Esophagus (tissue), 2 donors: ENCODE data around the gene TUBGCP3. TPM values are rescaled to one million over a fixed set of nuclear protein-coding genes. Genes with fewer than 3 reads are reported as not detected.
"Not testable (repeated sequence)": the region's sequence is repeated elsewhere in the genome, so short reads cannot be mapped to it uniquely, and the experiment has no call there.

Experiments used
- H3K27ac ChIP-seq, 2 donors: one replicate each; pipeline ENCODE4 v1.5.1; 2013; ENCODE audit warnings: low read depth in 2 of 2, mild to moderate bottlenecking in 2 of 2, inconsistent platforms in 1 of 2, low read length in 1 of 2, moderate library complexity in 1 of 2
- H3K27me3 ChIP-seq, 2 donors: one replicate each; pipeline ENCODE4 v1.6.1; 2013; ENCODE audit warnings: low read length in 2 of 2, control low read depth in 1 of 2, mild to moderate bottlenecking in 1 of 2; ENCODE audit not compliant: insufficient read depth in 2 of 2, control insufficient read depth in 1 of 2
- H3K36me3 ChIP-seq, 2 donors: one replicate each; pipeline ENCODE4 v1.6.1; 2013; ENCODE audit warnings: low read length in 1 of 2; ENCODE audit not compliant: control insufficient read depth in 2 of 2, insufficient read depth in 2 of 2
- H3K4me1 ChIP-seq, 2 donors: one replicate each; pipeline ENCODE4 v1.6.1; 2013; ENCODE audit warnings: low read length in 1 of 2; ENCODE audit not compliant: control insufficient read depth in 2 of 2, insufficient read depth in 2 of 2
- H3K4me3 ChIP-seq, 2 donors: one replicate each; pipeline ENCODE4 v1.5.1; 2013; ENCODE audit warnings: low read length in 2 of 2, mild to moderate bottlenecking in 2 of 2, low read depth in 1 of 2, moderate library complexity in 1 of 2
- H3K9me3 ChIP-seq, 2 donors: one replicate each; pipeline ENCODE4 v1.6.1; 2013; ENCODE audit warnings: mild to moderate bottlenecking in 2 of 2, low read depth in 1 of 2, low read length in 1 of 2, moderate library complexity in 1 of 2; ENCODE audit not compliant: control insufficient read depth in 2 of 2, insufficient read depth in 1 of 2
- WGBS, 2 donors: extraction: QIAGEN DNeasy Blood & Tissue Kit; methylation state at CpG; one replicate each; pipeline ENCODE4 v1.1.7; 2013; 5-methylcytosine and 5-hydroxymethylcytosine counted together
- polyA plus RNA-seq, 2 donors: library from polyadenylated mRNA; stranded (reverse); fragments of 200-250 nt; gene quantifications; one replicate each; pipeline ENCODE4 v1.2.3, GENCODE V29; 2013
- donor health status: healthy with polysubstance abuse.
- donor health status: Bipolar disorder and iron deficiency.

TUBGCP3 gene
- polyA plus RNA-seq, 2 donors, result 6.4 to 11.3 TPM

- Histone ChIP-seq H3K9me3 (no peaks in the 10 kb centered on the region), H3K27me3 (no peaks in the 10 kb centered on the region), H3K27ac (no peak overlapping the region), H3K4me1 (peaks cover 0 to 4% of the 10 kb centered on the region in 2 donors), H3K36me3 (peaks cover 3 to 5% of the 10 kb centered on the region in 2 donors), H3K4me3 (no peak overlapping the region)
- 88 to 92% methylated on average over 7 of the region's 7 CpGs for WGBS, 2 donors
Observed at GRCh38 chr13:112569821-112570220, 18.1 kb downstream of the TUBGCP3 start.

- Histone ChIP-seq H3K27me3 (no peaks in the 10 kb centered on the region), H3K27ac (no peak overlapping the region), H3K4me1 (peaks cover 0 to 2% of the 10 kb centered on the region in 2 donors), H3K36me3 (peaks cover 5 to 8% of the 10 kb centered on the region in 2 donors), H3K4me3 (no peak overlapping the region), H3K9me3 (no peaks in the 10 kb centered on the region)
- WGBS, 2 donors, result 75 to 84% methylated on average over 5 of the region's 5 CpGs
Observed at GRCh38 chr13:112567161-112567862, 20.6 kb downstream of the TUBGCP3 start.

GRCh38 chr13:112562786-112563383 is 25.1 kb downstream of the TUBGCP3 start:
- no peaks in the 10 kb centered on the region for H3K27me3 ChIP-seq
- no peaks in the 10 kb centered on the region for H3K9me3 ChIP-seq
- H3K36me3 ChIP-seq, result peaks cover 8 to 13% of the 10 kb centered on the region in 2 donors
- H3K4me1 ChIP-seq, result peaks cover 0 to 2% of the 10 kb centered on the region in 2 donors
- H3K4me3 ChIP-seq, result no peak overlapping the region
- 87 to 92% methylated on average over 18 of the region's 18 CpGs for WGBS, 2 donors
- H3K27ac ChIP-seq, result no peak overlapping the region

- Histone ChIP-seq H3K9me3 (no peaks in the 10 kb centered on the region), H3K4me1 (peaks cover 0 to 2% of the 10 kb centered on the region in 2 donors), H3K36me3 (peaks cover 6 to 15% of the 10 kb centered on the region in 2 donors), H3K27me3 (no peaks in the 10 kb centered on the region), H3K27ac (no peak overlapping the region), H3K4me3 (no peak overlapping the region)
- WGBS, 2 donors, result 94 to 97% methylated on average over 3 of the region's 3 CpGs
Observed at GRCh38 chr13:112562254-112562653, 25.7 kb downstream of the TUBGCP3 start.

DNA sequence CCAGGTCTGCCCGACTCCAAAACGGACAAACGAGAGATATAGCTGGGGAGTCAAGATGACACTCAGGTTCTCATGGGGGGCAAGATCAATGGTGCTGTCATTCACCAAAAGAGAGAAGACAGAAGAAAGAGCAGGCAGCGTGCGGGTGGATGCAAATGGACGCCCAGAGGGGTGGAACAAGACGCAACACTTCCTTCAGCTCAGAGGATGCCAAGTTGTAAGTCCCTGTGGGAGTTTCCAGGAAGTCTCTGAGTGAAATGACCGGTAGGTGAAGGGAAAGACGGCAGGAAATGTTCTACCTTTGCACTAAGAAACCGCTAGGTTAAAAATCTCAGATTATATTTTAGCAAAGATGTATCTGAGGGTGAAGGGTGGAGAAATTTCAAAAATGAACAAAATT is 26.5 kb downstream of the TUBGCP3 start:
- Histone ChIP-seq H3K4me3 (no peak overlapping the region), H3K36me3 (peaks cover 8 to 15% of the 10 kb centered on the region in 2 donors), H3K27me3 (no peaks in the 10 kb centered on the region), H3K27ac (no peak overlapping the region), H3K9me3 (no peaks in the 10 kb centered on the region), H3K4me1 (peaks cover 0 to 2% of the 10 kb centered on the region in 2 donors)
- WGBS, 2 donors, result 63 to 77% methylated on average over 10 of the region's 10 CpGs

GRCh38 chr13:112558696-112559418 is 29.1 kb downstream of the TUBGCP3 start:
- Histone ChIP-seq H3K4me1 (peaks cover 0 to 2% of the 10 kb centered on the region in 2 donors), H3K27me3 (no peaks in the 10 kb centered on the region), H3K36me3 (peaks cover 25 to 31% of the 10 kb centered on the region in 2 donors), H3K9me3 (no peaks in the 10 kb centered on the region), H3K4me3 (no peak overlapping the region), H3K27ac (no peak overlapping the region)
- WGBS, 2 donors, result 78 to 83% methylated on average over 10 of the region's 10 CpGs

DNA sequence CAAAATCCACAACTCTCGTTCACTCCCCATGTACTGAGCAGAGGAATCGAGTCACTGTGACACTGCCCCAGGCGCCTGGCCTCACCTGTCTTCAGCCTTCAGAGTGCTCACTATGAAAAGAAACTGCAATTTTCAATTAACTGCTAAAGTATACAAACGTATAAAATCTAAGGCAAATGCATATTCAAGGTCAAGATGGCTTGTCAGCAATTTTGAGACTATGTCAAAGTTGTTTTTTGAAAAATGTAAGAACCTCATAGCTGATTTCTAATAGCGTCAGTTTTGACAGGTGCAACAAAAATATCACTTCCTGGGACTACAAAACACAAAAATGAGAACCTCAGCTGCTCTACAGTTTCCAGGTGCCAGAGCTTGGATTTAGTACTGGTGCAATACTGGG is 31.4 kb downstream of the TUBGCP3 start:
- WGBS, 2 donors, result 91 to 95% methylated on average over 5 of the region's 5 CpGs
- peaks cover 27 to 45% of the 10 kb centered on the region in 2 donors for H3K36me3 ChIP-seq
- no peaks in the 10 kb centered on the region for H3K4me1 ChIP-seq
- no peaks in the 10 kb centered on the region for H3K27me3 ChIP-seq
- H3K27ac ChIP-seq, result no peak overlapping the region
- H3K4me3 ChIP-seq, result no peak overlapping the region
- H3K9me3 ChIP-seq, result no peaks in the 10 kb centered on the region

- no peak overlapping the region for H3K4me3 ChIP-seq
- no peaks in the 10 kb centered on the region for H3K4me1 ChIP-seq
- H3K27me3 ChIP-seq, result no peaks in the 10 kb centered on the region
- peaks cover 27 to 41% of the 10 kb centered on the region in 2 donors for H3K36me3 ChIP-seq
- WGBS, 2 donors, result 90 to 92% methylated on average over 7 of the region's 7 CpGs
- no peaks in the 10 kb centered on the region for H3K9me3 ChIP-seq
- H3K27ac ChIP-seq, result no peak overlapping the region
Observed at GRCh38 chr13:112554214-112554850, 33.6 kb downstream of the TUBGCP3 start.

DNA sequence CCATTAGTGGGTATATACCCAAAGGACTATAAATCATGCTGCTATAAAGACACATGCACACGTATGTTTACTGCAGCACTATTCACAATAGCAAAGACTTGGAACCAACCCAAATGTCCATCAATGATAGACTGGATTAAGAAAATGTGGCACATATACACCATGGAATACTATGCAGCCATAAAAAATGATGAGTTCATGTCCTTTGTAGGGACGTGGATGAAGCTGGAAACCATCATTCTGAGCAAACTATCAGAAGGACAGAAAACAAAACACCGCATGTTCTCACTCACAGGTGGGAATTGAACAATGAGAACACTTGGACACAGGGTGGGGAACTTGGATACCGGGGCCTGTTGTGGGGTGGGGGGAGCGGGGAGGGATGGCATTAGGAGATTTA is 39.0 kb downstream of the TUBGCP3 start:
- 97% methylated on average over 4 of the region's 5 CpGs for WGBS, 2 donors
- peaks cover 13 to 42% of the 10 kb centered on the region in 2 donors for H3K36me3 ChIP-seq
- not testable (repeated sequence) for H3K27me3 ChIP-seq

More for the DNA sequence above, 39.0 kb downstream of the TUBGCP3 start:
- not testable (repeated sequence) for H3K27ac ChIP-seq, H3K4me1 ChIP-seq, H3K4me3 ChIP-seq, H3K9me3 ChIP-seq
